ENCODE results near the gene MLLT1.

Gene MLLT1

DNA sequence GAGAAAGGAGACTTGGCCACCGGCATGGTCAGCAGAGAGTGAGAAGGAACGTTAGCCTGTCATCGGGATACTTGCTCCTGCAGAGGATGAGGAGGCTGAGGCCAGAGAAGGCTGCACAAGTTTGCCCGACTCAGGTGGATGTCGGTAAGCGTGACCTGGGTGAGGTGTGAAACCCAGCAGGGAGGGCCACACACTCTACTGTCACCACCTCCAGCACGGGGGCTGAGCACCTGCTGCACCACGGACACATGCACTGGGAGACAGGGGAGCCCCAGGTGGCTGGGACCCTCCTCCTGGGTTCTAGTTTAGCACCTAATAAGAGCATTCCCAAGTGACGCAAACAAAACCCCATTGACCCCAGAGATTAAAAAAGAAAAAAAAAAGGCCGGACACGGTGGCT is 17.3 kb downstream of the MLLT1 start:
- H3K4me3 ChIP-seq (ENCODE audit: low read depth, low read length) = no peak overlapping the region
- DNase-seq (ENCODE audit: low read depth) = no peak

DNA sequence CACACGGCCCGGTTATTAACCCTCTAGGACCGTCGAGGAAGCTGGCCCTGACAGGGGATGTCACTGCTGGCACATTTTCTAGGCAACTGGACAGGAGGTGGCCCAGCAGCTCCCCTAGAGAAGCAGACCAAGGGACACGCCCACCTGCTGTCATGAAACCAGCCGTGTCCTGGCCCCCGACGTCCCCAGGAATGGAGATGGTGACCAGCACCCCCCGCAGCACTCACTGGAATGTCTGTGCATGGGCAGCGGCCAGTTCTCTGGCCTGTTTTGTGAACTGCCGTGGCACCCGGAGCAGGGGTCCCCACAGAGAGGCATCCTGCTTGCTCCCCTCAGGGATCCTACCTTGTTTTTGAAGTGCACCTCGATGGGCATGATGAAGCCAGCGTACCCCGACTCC is 17.9 kb downstream of the MLLT1 start:
- DNase-seq (ENCODE audit: low read depth) = no peak

DNA sequence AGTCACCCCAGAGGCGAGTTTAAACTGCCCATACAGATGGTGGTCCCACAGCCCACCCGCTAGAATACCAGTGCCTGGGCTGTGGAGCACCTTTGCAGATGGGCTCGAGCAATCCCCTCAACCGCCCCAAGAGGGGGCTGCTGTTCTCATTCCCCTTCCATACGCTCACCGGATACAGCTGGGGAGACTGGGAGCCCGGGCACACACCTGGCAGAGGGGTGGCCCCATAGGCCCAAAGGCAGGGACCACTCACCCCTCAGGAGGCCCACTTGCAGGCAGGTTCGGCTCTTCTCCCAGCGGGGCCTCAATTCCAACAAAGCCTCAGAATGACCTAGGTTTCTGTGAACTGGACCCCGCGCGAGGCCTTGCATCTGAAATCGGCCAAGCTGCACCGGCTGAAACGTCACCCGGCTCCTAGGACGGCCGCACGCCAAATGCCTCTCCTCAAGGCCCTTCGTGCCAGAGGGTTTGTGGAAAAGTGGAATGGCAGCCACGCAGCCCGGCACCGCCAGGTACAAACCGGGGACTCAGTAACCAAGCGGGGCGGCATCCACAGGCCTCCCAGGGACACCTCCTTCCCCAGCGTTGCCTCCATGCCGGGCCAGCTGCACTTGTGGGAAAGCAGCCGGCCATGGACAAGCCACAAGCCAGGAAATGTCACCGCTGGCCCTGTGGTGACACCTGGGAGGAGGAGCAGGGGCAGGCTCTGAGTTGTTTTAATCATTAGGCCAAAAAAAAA is 18.7 kb downstream of the MLLT1 start:
- H3K4me3 ChIP-seq (ENCODE audit: low read depth, low read length) = no peak overlapping the region
- DNase-seq (ENCODE audit: low read depth) = no peak

More for the DNA sequence above, 17.9 kb downstream of the MLLT1 start:
- no peak overlapping the region for H3K4me3 ChIP-seq (ENCODE audit: low read depth, low read length)

DNA sequence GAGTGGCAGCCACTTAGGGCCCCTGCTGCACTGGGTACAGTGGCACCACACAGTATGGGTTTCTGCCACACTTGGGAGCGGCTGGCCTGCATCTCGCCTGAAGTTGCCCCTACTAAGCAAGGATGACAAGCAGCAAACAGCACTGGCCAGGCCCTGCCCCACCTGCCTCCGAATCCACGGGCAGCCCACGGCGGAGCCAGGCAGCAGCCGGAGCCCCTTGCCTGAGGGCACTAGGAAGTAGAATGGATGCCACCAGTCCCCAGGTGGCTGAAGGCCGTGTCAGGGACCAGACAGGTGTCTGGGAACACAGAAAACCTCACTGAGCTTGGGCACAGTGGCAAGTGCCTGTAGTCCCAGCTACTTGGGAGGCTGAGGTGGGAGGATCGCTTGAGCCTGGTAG is 19.4 kb downstream of the MLLT1 start:
- no peak overlapping the region for H3K4me3 ChIP-seq (ENCODE audit: low read depth, low read length)
- no peak for DNase-seq (ENCODE audit: low read depth)

DNA sequence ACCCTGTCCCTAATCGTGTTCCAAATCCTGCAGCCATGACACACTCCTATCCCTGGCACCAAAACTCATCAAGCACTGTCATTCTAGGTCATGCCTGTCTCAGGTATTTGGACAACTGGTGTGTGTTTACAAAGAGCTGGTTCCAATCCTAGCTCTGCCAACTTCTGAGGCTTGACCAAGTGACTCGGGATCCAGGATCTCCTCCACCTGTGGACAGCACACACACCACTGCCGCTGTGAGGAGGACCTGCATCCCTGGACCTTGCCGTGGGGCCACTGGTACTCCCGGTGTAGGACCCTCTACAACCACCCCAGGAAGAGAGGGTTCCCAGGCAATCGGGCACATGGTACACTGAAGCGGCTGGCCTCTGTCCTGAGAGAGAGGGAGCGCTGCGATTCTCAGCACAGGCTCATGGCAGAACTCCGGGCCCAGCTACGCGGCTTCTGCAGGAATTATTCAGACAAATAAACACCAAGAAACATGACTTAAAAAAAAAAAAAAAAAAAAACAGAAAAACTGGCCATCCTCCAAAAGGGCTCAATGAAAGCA is 20.4 kb downstream of the MLLT1 start:
- no peak overlapping the region for H3K4me3 ChIP-seq (ENCODE audit: low read depth, low read length)
- DNase-seq (ENCODE audit: low read depth) = no peak

DNA sequence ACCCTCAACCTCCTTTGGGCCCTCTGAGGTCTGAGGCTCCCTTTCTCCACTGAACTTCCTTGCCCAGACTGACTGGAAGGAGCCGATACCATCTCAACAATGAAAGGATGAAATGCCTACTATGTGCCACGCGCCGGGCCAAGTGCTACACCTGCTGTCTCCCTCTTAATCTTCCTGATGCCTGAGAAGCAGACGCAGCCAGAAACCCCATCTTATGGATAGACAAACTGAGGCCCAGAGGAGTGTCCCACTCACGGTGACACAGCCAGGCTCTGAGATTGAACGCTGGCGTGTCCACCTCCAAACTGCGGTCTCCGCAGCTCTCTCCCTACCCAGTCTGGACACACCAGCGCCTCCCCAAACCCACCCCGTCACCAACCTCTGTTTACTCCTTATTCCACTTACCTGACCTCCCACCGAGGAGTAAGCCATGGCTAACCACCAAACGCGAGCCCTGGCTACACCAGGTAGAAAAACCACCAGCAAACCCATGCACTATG is 20.9 kb downstream of the MLLT1 start:
- no peak overlapping the region for H3K4me3 ChIP-seq (ENCODE audit: low read depth, low read length)
- no peak for DNase-seq (ENCODE audit: low read depth)

DNA sequence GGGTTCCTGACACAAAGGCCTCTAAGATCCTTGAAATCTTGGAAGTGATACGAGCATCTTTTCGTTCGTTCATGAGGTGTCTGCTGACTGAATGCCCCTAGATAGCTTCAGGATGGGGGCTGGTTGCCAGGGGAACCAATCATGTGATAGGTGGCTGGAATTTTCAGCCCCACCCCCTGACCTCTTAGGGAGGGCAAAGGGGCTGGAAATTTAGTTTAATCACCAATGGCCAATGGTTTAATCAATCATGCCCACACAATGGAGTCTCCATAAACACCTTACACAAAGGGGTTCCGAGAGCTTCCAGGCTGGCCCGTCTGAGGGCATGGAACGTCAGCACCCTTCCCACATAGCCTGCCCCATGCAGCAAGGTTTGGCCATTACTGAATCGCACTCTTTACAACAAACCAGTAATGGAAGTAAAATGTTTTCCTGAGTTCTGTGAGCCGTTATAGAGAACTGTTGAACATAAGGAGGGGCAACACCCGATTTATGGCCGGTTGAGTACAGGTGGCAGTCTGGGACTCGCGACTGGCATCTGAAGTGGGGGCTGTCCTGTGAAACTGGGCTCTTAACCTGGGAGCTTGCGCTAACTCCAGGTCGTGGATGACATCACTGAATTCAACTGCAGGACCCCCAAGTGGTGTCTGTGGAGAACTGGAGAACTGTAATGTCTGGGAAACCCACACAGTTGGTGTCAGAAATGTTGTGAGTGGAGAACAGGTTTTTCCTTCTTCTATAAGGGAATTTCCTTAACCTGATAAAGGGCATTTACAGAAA is 25.6 kb downstream of the MLLT1 start:
- DNase-seq (ENCODE audit: low read depth) = no peak
- H3K4me3 ChIP-seq (ENCODE audit: low read depth, low read length) = no peak overlapping the region

DNA sequence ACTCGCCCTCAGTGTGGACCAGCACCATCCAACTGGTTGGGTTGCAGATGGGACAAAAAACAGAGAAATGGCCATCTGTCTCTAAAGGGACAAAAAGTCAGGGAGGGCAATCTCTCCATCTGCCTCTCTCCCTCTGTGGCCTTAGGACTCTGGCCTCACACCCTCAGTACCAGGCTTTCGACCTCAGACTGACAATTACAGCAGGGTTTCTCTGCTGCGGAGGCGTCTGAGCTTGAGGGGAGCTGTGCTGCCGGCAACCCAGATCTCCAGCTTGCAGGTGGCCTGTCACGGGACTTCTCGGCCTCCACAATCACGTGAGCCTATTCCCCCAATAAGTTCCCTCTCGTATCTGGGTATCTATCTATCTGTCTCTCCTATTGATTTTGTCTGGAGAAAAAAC is 27.7 kb downstream of the MLLT1 start:
- DNase-seq (ENCODE audit: low read depth) = no peak
- H3K4me3 ChIP-seq (ENCODE audit: low read depth, low read length) = no peak overlapping the region

DNA sequence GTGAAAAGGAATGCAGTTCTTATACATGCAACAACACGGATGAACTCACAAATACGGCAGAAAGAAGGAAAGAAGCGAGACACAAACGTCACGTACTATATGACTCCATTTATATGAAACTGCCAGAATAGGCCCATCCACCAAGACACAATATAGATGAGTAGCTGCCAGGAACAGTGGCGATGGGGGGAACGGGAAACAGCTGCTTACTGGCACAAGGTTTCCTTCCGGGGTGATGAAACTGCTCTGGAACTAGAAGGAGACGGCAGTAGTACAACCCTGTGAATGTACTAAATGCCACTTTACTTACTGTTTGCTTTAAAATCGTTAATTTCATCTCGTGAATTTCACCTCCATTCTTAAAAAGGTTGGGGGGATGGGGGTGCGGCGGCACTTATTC is 28.9 kb downstream of the MLLT1 start:
- H3K4me3 ChIP-seq (ENCODE audit: low read depth, low read length) = no peak overlapping the region
- DNase-seq (ENCODE audit: low read depth) = no peak

DNA sequence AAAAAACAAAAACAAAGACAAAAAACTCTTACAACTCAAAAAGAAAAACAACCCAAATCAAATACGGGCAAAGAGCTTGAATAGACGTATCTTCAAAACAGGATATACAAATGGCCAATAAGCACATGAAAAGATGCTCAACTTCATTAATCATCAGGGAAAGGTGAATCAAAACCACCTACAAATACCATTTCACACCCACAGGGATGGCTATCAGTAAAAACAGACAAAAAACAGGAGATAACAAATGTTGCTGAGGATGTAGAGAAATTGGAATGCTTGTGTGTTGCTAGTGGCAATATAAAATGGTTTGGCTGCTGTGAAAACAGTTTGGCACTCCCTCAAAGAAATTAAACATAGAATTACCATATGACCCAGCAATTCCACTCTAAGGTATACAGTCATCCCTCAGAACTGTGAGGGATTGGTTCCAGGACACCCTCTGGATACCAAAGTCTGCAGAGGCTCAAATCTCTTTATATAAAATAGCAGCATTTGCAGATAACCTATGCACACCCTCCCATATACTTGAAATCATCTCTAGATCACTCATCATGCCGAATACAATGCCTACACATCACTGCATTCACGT is 29.7 kb downstream of the MLLT1 start:
- no peak for DNase-seq (ENCODE audit: low read depth)
- no peak overlapping the region for H3K4me3 ChIP-seq (ENCODE audit: low read depth, low read length)

DNA sequence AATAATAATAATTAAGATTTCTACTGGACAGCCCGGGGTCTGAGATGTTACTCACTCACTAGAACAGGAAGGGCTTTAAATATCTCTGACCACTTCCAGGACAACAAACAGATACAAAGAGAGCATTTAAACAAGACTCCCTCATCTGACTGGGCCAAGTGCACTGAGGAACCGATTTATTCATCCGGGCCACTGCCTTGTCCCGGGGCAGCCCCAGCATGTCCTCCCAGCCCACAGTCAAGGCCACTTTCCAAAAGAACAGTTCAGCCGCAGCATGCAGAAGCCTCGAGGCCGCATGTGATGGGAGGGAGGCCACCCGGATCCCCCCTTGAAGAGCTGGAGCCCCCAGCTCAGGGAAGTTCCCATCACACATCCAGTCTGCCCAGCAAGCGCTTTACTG is 30.5 kb downstream of the MLLT1 start:
- H3K4me3 ChIP-seq (ENCODE audit: low read depth, low read length) = no peak overlapping the region
- no peak for DNase-seq (ENCODE audit: low read depth)

DNA sequence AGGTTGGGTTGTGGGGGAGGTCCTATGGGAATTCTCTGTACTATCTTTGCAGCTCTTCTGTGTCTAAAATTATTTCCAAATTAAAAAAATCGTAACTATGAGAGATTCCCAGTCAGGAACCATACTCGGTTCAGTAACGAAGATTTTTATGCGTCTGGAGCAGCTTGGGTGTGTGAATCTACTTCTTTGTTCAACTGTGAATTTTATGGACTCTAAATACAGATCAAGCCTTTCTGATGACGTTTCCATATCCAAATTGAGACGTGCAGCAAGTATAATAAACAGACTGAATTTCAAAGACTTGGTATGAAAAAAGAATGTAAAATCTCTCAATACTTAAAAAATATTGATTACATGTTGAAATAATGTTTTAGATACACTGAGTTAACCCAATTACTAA is 30.9 kb downstream of the MLLT1 start:
- H3K4me3 ChIP-seq (ENCODE audit: low read depth, low read length) = no peak overlapping the region
- DNase-seq (ENCODE audit: low read depth) = no peak

DNA sequence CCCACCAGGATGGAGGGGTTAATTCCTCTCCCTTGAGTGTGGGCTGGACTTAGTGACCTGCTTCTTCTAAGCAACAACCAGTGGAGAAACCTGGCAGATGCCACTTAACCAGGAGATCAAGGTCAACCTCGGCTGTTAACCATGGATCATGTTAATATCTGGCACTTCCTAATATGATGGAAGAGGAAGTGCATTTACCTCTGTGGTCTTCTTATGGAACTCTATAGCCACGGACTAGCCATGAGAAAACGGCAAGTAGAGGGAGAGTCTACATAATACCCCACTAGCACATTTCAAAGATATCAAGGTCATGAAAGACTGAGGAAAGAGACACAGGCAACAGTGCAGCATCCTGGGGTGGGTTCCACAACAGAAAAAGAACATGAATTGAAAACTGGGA is 31.4 kb downstream of the MLLT1 start:
- DNase-seq (ENCODE audit: low read depth) = no peak
- H3K4me3 ChIP-seq (ENCODE audit: low read depth, low read length) = no peak overlapping the region

DNA sequence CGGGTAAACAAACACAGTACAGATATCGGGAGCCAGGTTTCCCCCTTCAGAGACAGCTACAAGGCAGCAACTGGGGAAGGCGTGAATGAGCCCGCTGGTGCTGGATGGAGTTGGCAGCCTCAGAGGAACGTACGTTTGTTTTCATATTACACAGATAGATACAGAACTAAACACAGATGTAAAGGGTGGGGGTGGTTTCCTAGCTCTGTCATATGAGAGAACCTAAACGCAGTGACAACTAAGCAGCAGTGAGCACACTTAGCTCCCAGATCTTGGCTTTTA is 32.8 kb downstream of the MLLT1 start:
- DNase-seq (ENCODE audit: low read depth) = no peak
- no peak overlapping the region for H3K4me3 ChIP-seq (ENCODE audit: low read depth, low read length)

DNA sequence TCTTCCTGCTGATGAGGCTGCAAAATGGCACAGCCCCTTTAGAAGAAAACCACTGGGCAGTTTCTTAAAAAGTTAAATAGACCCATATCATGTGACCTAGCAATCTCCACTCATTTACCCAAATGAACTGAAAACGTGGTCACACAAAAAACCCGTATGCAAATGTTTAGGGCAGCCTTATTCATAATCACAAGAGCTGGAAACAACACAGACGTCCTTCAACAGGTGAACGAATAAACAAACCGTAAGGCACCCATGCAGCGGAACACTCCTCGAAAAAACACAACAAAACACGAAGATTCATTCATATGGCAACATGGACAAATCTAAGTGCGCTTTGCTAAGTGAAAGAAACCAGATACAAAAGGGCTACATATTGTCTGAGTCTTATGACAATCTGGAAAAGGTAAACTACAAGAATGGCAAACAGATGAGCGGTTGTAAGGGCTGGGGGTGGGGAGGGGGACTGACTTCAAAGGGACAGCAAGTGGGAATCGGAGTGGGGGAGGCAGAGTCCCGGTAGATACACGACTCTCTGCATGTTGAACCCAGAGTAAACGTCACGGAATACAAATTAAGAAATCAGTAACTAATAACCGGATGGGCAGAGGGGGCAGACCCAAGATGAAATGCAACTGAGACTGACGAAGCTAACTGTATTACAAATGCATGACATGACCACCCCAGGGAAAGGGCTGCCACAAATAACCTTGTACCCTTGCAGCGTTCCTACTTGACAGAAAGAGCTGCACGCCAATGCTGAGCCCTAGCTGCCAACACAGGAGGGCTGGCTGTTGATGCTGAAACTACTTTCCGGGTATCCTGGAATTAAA is 33.4 kb downstream of the MLLT1 start:
- DNase-seq (ENCODE audit: low read depth) = no peak
- H3K4me3 ChIP-seq (ENCODE audit: low read depth, low read length) = no peak overlapping the region

DNA sequence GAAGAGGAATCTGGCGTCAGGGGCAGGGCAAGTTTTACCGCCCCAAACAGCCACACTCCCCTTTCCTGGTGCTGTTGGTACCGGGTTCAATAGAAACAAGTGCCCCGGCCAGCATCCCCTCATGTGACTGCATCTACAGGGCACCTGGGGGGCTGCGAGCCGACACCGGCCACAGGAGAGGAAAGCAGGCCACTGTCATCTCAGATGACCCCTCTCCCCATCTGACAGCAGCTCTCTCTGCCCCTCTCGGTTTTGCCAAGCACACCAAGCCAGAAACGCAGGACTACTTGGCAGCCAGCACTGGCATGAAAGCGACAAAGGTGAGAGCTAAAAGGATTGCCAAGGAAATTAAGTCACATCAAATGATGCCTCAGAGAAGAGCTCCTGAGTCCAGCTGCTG is 37.1 kb downstream of the MLLT1 start:
- no peak overlapping the region for H3K4me3 ChIP-seq (ENCODE audit: low read depth, low read length)
- DNase-seq (ENCODE audit: low read depth) = no peak

DNA sequence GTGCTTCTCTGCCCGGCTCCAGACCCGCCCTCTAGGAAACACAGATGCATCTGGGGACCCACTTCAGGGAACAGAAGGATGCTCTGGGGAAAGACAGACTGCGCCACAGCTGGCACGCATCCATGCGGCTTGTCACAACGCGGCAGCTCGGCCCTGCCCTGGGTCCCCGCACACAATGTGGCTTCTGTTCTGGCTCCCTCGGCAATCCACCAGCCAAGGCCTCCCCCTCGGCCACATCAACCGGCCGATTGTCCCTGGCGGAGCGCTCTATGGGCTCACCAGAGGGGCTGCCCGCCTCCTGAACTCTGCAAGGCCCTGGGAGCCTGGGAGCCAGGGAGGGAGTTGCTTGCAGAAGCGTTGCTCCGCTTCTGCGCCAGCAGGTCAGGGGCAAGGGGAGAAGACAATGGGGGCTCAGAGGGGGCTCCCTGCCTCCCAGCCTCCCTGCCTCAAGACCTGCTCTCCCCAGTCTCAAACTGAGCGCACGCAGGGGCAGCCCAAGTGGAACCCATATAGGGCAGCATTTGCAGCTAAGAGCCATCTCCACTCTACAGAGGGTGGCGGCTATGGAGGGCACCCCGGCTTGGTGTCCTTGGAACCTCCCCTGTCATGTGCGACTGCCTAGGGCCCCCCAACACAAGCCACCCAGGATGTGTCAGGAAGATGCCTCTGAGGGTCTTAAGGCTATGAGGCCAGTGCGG is 37.9 kb downstream of the MLLT1 start:
- DNase-seq (ENCODE audit: low read depth) = no peak
- H3K4me3 ChIP-seq (ENCODE audit: low read depth, low read length) = no peak overlapping the region

DNA sequence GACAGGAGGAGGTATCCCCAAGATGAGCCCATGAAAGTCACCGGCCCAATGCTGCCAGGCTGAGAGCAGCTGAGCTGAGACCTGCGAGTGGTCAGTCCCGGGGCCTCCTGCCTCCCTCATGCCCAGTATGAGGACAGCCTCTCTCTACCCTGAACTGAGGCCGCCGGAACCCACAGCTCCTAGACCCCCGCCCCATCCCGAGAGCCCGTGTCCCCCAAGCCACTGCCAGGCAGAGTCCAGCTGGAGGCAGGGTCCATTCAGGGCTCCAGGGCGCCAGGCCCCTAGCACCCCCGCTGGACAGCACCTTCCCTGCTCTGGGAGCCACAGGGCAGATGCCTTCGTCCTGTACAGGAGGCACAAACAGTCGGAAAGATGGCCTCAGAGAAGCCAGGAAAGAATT is 38.7 kb downstream of the MLLT1 start:
- H3K4me3 ChIP-seq (ENCODE audit: low read depth, low read length) = no peak overlapping the region
- DNase-seq (ENCODE audit: low read depth) = no peak

Data from skeletal muscle cell (primary cell).